Measurements from ENCODE around the gene ORC6. TPM values are rescaled to one million over a fixed set of nuclear protein-coding genes. Genes with fewer than 3 reads are reported as not detected.
"Not testable (repeated sequence)": the region's sequence is repeated elsewhere in the genome, so short reads cannot be mapped to it uniquely, and the experiment has no call there.

The ORC6 gene
- total RNA-seq, 1 donor from 2014 or later = 1.3 TPM

- no peaks in the 10 kb centered on the region for H3K27me3 ChIP-seq (ENCODE audit: low read depth)
- ATAC-seq = peak; percentile 85 to 96
- no peaks in the 10 kb centered on the region for H3K4me1 ChIP-seq
- H3K4me3 ChIP-seq = no peak overlapping the region
- DNase-seq = peak; percentile 71
- H3K9me3 ChIP-seq = no peaks in the 10 kb centered on the region
- intact Hi-C loops (cut with DNase I) = no loop called here
- TF ChIP-seq CTCF (IDR thresholded peaks at IDR 0.05) = no peak
- no peak overlapping the region for H3K27ac ChIP-seq
- H3K36me3 ChIP-seq = peaks cover 69% of the 10 kb centered on the region
Measured at GRCh38 chr16:46658925-46659324, 30.5 kb upstream of the ORC6 start.

- Histone ChIP-seq H3K9me3 (no peaks in the 10 kb centered on the region), H3K4me3 (no peak overlapping the region), H3K4me1 (no peaks in the 10 kb centered on the region), H3K27ac (no peak overlapping the region), H3K36me3 (peaks cover 98% of the 10 kb centered on the region), H3K27me3 (ENCODE audit: low read depth) (no peaks in the 10 kb centered on the region)
- TF ChIP-seq CTCF (IDR thresholded peaks at IDR 0.05) = no peak
- ATAC-seq = no peak
- DNase-seq = no peak
- intact Hi-C loops (cut with DNase I) = no loop called here
Measured at GRCh38 chr16:46662123-46662522, 27.3 kb upstream of the ORC6 start.

- H3K27me3 ChIP-seq (ENCODE audit: low read depth) = no peaks in the 10 kb centered on the region
- peak; percentile 85 for TF ChIP-seq CTCF (IDR thresholded peaks at IDR 0.05)
- ATAC-seq = peak; percentile 78 to 90
- H3K9me3 ChIP-seq = no peaks in the 10 kb centered on the region
- no peak overlapping the region for H3K27ac ChIP-seq
- H3K4me1 ChIP-seq = no peaks in the 10 kb centered on the region
- no peak overlapping the region for H3K4me3 ChIP-seq
- intact Hi-C loops (cut with DNase I) = no loop called here
- peaks cover 100% of the 10 kb centered on the region for H3K36me3 ChIP-seq
- no peak for DNase-seq
Measured at GRCh38 chr16:46673320-46674013, 16.0 kb upstream of the ORC6 start.

- DNase-seq; H3K27me3 ChIP-seq (ENCODE audit: low read depth); H3K9me3 ChIP-seq; intact Hi-C loops (cut with DNase I); H3K27ac ChIP-seq; H3K4me3 ChIP-seq; ATAC-seq; H3K4me1 ChIP-seq: not testable (repeated sequence)
- H3K36me3 ChIP-seq = peaks cover 83% of the 10 kb centered on the region
Measured at GRCh38 chr16:46677943-46678342, 11.5 kb upstream of the ORC6 start.

GRCh38 chr16:46681867-46682266, 7.6 kb upstream of the ORC6 start:
- ATAC-seq; intact Hi-C loops (cut with DNase I); H3K4me3 ChIP-seq; H3K27me3 ChIP-seq (ENCODE audit: low read depth); H3K9me3 ChIP-seq; H3K27ac ChIP-seq; DNase-seq: not testable (repeated sequence)
- Histone ChIP-seq H3K4me1 (peaks cover 21% of the 10 kb centered on the region), H3K36me3 (peaks cover 44% of the 10 kb centered on the region)

- ATAC-seq (no peak), DNase-seq (no peak)
- Histone ChIP-seq H3K36me3 (no peaks in the 10 kb centered on the region), H3K27me3 (ENCODE audit: low read depth) (no peaks in the 10 kb centered on the region), H3K4me1 (peaks cover 49% of the 10 kb centered on the region), H3K27ac (no peak overlapping the region), H3K4me3 (no peak overlapping the region), H3K9me3 (no peaks in the 10 kb centered on the region)
- no peak for TF ChIP-seq CTCF (IDR thresholded peaks at IDR 0.05)
- intact Hi-C loops (cut with DNase I) = no loop called here
Measured at GRCh38 chr16:46686815-46687473, 2.5 kb upstream of the ORC6 start.

Measured in lower lobe of right lung (tissue), 2 donors.